ACC112 (cell line): ENCODE measurements around the gene PRR9.
"Not testable (repeated sequence)": the region's sequence is repeated elsewhere in the genome, so short reads cannot be mapped to it uniquely, and the experiment has no call there.

Source experiments
- H2AFZ ChIP-seq: fragments of 200-600 bp; sonication (generic); one replicate; pipeline ENCODE4 v1.6.0; 2017; ENCODE audit warnings: antibody characterized with exemption, low read length; ENCODE audit not compliant: unreplicated experiment
- H3K27ac ChIP-seq: fragments of 200-600 bp; sonication (generic); 2 replicates; pipeline ENCODE4 v1.5.1; 2014; ENCODE audit warnings: low read depth, mild to moderate bottlenecking, antibody characterized with exemption, low read length, moderate library complexity
- H3K27me3 ChIP-seq: fragments of 200-600 bp; sonication (generic); 2 replicates; pipeline ENCODE4 v1.6.1; 2014; ENCODE audit warnings: mild to moderate bottlenecking, antibody characterized with exemption, low read length, moderate library complexity, mixed read lengths; ENCODE audit not compliant: insufficient read depth
- H3K36me3 ChIP-seq: fragments of 200-600 bp; sonication (generic); 2 replicates; pipeline ENCODE4 v1.6.1; 2016; ENCODE audit warnings: mild to moderate bottlenecking, antibody characterized with exemption, low read length, moderate library complexity, mixed read lengths; ENCODE audit not compliant: insufficient read depth
- H3K4me1 ChIP-seq: fragments of 200-600 bp; sonication (generic); one replicate; pipeline ENCODE4 v1.6.1; 2016; ENCODE audit warnings: low read length, mixed read lengths; ENCODE audit not compliant: insufficient read depth, unreplicated experiment, control insufficient read depth
- H3K4me3 ChIP-seq: fragments of 200-600 bp; sonication (generic); 2 replicates; pipeline ENCODE4 v1.5.1; 2014; ENCODE audit warnings: mild to moderate bottlenecking, low read depth, low read length
- H3K79me2 ChIP-seq: fragments of 200-600 bp; sonication (generic); one replicate; pipeline ENCODE4 v1.6.0; 2016; ENCODE audit warnings: low read length; ENCODE audit not compliant: control insufficient read depth, unreplicated experiment, insufficient read depth

The PRR9 gene

GRCh38 chr1:153203130-153203529 is 14.3 kb upstream of the PRR9 start, which contains the start of gene LELP1:
LELP1 (plus strand) TSS chr1:153203430; CDS start chr1:153204708, 1,278 bp downstream.
- Histone ChIP-seq H3K36me3 (no peaks in the 10 kb centered on the region), H3K4me3 (no peak within 1 kb of the TSS), H3K27me3 (no peaks in the 10 kb centered on the region; the same call in 1 of the 2 replicates), H2AFZ (no peak within 1 kb of the TSS), H3K27ac (no peak within 1 kb of the TSS), H3K79me2 (no peaks in the 10 kb centered on the region), H3K4me1 (no peaks in the 10 kb centered on the region)

- Histone ChIP-seq H3K4me3 (no peak overlapping the region), H3K36me3 (no peaks in the 10 kb centered on the region), H3K27me3 (no peaks in the 10 kb centered on the region), H2AFZ (no peak overlapping the region), H3K27ac (no peak overlapping the region), H3K4me1 (no peaks in the 10 kb centered on the region), H3K79me2 (no peaks in the 10 kb centered on the region)
Observed at GRCh38 chr1:153206631-153207030, 10.8 kb upstream of the PRR9 start.

GRCh38 chr1:153210206-153210605 is 7.2 kb upstream of the PRR9 start:
- no peak overlapping the region for H3K4me3 ChIP-seq
- H3K79me2 ChIP-seq: no peaks in the 10 kb centered on the region
- H3K4me1 ChIP-seq: no peaks in the 10 kb centered on the region
- no peak overlapping the region for H3K27ac ChIP-seq
- no peaks in the 10 kb centered on the region for H3K27me3 ChIP-seq
- H2AFZ ChIP-seq: no peak overlapping the region
- H3K36me3 ChIP-seq: no peaks in the 10 kb centered on the region

- H3K36me3 ChIP-seq: no peaks in the 10 kb centered on the region
- H3K27me3 ChIP-seq: no peaks in the 10 kb centered on the region
- no peaks in the 10 kb centered on the region for H3K4me1 ChIP-seq
- no peaks in the 10 kb centered on the region for H3K79me2 ChIP-seq
- H3K27ac ChIP-seq: no peak overlapping the region
- no peak overlapping the region for H2AFZ ChIP-seq
- no peak overlapping the region for H3K4me3 ChIP-seq
Observed at GRCh38 chr1:153212201-153212600, 5.2 kb upstream of the PRR9 start.

- H3K36me3 ChIP-seq: no peaks in the 10 kb centered on the region
- no peaks in the 10 kb centered on the region for H3K4me1 ChIP-seq
- no peaks in the 10 kb centered on the region for H3K27me3 ChIP-seq
Observed at GRCh38 chr1:153213519-153213918, 3.9 kb upstream of the PRR9 start.

GRCh38 chr1:153217744-153218416 is 496 bp downstream of the PRR9 start:
- Histone ChIP-seq H3K79me2 (no peaks in the 10 kb centered on the region), H3K4me1 (no peaks in the 10 kb centered on the region), H2AFZ (no peak overlapping the region), H3K4me3 (no peak overlapping the region), H3K27me3 (peaks cover 6% of the 10 kb centered on the region; the same call in 1 of the 2 replicates), H3K27ac (no peak overlapping the region), H3K36me3 (no peaks in the 10 kb centered on the region)

More at GRCh38 chr1:153213519-153213918, 3.9 kb upstream of the PRR9 start:
- no peaks in the 10 kb centered on the region for H3K79me2 ChIP-seq
- no peak overlapping the region for H3K4me3 ChIP-seq
- no peak overlapping the region for H2AFZ ChIP-seq
- H3K27ac ChIP-seq: no peak overlapping the region

GRCh38 chr1:153220606-153221303 is 3.4 kb downstream of the PRR9 start:
- Histone ChIP-seq H3K36me3 (no peaks in the 10 kb centered on the region), H3K4me1 (no peaks in the 10 kb centered on the region), H3K4me3 (no peak overlapping the region), H3K79me2 (no peaks in the 10 kb centered on the region), H3K27ac (no peak overlapping the region), H2AFZ (no peak overlapping the region), H3K27me3 (peaks cover 25% of the 10 kb centered on the region)

GRCh38 chr1:153223040-153223891 is 5.9 kb downstream of the PRR9 start:
- not testable (repeated sequence) for H3K36me3 ChIP-seq, H3K4me3 ChIP-seq, H3K4me1 ChIP-seq, H2AFZ ChIP-seq, H3K79me2 ChIP-seq, H3K27ac ChIP-seq
- peaks cover 32% of the 10 kb centered on the region for H3K27me3 ChIP-seq

- no peak overlapping the region for H3K4me3 ChIP-seq
- H3K4me1 ChIP-seq: no peaks in the 10 kb centered on the region
- no peaks in the 10 kb centered on the region for H3K36me3 ChIP-seq
- H3K27ac ChIP-seq: no peak overlapping the region
- peaks cover 39% of the 10 kb centered on the region for H3K27me3 ChIP-seq
- no peak overlapping the region for H2AFZ ChIP-seq
- H3K79me2 ChIP-seq: no peaks in the 10 kb centered on the region
Observed at GRCh38 chr1:153227810-153228209, 10.4 kb downstream of the PRR9 start.

GRCh38 chr1:153228491-153228890 is 11.1 kb downstream of the PRR9 start:
- no peak overlapping the region for H2AFZ ChIP-seq
- H3K27ac ChIP-seq: no peak overlapping the region
- no peak overlapping the region for H3K4me3 ChIP-seq
- no peaks in the 10 kb centered on the region for H3K4me1 ChIP-seq
- peaks cover 39% of the 10 kb centered on the region for H3K27me3 ChIP-seq
- H3K36me3 ChIP-seq: no peaks in the 10 kb centered on the region
- H3K79me2 ChIP-seq: no peaks in the 10 kb centered on the region
